ENCODE data around the gene AUH.

DNA sequence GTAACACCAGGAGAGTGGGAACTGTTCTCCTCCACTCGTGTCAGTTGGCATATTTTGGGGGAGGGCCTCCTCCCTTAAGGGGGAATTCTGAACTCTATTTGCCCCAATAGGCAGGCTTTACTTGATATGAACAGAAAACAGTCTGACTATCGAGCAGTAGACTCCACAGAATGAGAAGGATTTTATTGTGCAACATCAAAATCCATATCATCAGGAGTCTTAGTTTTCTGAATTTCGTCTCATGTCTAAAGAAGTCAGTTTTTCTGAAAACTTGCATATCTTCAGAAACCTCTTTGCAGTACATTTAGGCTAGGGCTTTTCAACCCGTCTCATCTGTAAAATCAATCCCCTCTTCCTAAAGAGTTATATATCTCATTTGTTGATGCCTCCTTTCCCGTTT lies 96.2 kb downstream of the AUH start:
- TF ChIP-seq, protein P1, sequence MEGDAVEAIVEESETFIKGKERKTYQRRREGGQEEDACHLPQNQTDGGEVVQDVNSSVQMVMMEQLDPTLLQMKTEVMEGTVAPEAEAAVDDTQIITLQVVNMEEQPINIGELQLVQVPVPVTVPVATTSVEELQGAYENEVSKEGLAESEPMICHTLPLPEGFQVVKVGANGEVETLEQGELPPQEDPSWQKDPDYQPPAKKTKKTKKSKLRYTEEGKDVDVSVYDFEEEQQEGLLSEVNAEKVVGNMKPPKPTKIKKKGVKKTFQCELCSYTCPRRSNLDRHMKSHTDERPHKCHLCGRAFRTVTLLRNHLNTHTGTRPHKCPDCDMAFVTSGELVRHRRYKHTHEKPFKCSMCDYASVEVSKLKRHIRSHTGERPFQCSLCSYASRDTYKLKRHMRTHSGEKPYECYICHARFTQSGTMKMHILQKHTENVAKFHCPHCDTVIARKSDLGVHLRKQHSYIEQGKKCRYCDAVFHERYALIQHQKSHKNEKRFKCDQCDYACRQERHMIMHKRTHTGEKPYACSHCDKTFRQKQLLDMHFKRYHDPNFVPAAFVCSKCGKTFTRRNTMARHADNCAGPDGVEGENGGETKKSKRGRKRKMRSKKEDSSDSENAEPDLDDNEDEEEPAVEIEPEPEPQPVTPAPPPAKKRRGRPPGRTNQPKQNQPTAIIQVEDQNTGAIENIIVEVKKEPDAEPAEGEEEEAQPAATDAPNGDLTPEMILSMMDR (IDR thresholded peaks at IDR 0.05; ENCODE audit: low read depth, low read length), result no peak
- TF ChIP-seq EZH2phosphoT487 (IDR thresholded peaks at IDR 0.05; ENCODE audit: low read depth), result no peak
